AG04449 (cell line): ENCODE data around the gene LRRN4.

Experiments
- CTCF ChIA-PET: fragments of 350-600 bp; formaldehyde crosslinking; extraction: SDS; loops from one replicate; lab custom pipeline; 2021; ENCODE audit warnings: antibody characterized with exemption; lab: Yijun Ruan, JAX
- POLR2A ChIA-PET: fragments of 400-600, 350-600 bp; formaldehyde crosslinking; extraction: SDS; loops from one replicate; lab custom pipeline; 2020; ENCODE audit warnings: antibody characterized with exemption, inconsistent platforms; lab: Yijun Ruan, JAX
- DNase-seq: peaks from one replicate; pipeline ENCODE4 v3.0.0-alpha.2; 2010; ENCODE audit warnings: low read depth, low spot score
- H3K4me3 ChIP-seq: 2 replicates; pipeline ENCODE4 v1.5.1; 2011; ENCODE audit warnings: low read depth, mild to moderate bottlenecking, control low read depth, low read length
- CTCF ChIP-seq: IDR thresholded peaks from one replicate; pipeline ENCODE4 v1.5.1; 2011; ENCODE audit warnings: mild to moderate bottlenecking, moderate library complexity, low read length, control low read depth, inconsistent platforms; ENCODE audit not compliant: insufficient read depth; ENCODE audit errors: missing control alignments

Gene LRRN4

GRCh38 chr20:6069669-6070068 lies 15.8 kb upstream of the LRRN4 start:
- DNase-seq = no peak
- ChIA-PET CTCF (interaction anchor here (1.2 to 1.6 kb wide), 2 partner anchors 7 to 541 kb away, joined by 3 to 5 read pairs; no protein-coding TSS in a partner anchor), POLR2A (no interaction called here)
- TF ChIP-seq CTCF = no peak
- no peak overlapping the region for H3K4me3 ChIP-seq

GRCh38 chr20:6067763-6068318 lies 14.0 kb upstream of the LRRN4 start:
- no peak overlapping the region for H3K4me3 ChIP-seq
- DNase-seq = no peak
- TF ChIP-seq CTCF = no peak
- ChIA-PET CTCF (interaction anchor here (1.7 kb wide), 1 partner anchor 9 kb away, joined by 15 read pairs; no protein-coding TSS in a partner anchor), POLR2A (no interaction called here)

- POLR2A ChIA-PET = no interaction called here
These were observed 12.7 kb upstream of the LRRN4 start for GRCh38 chr20:6066582-6066981.

GRCh38 chr20:6061544-6061943 lies 7.7 kb upstream of the LRRN4 start:
- TF ChIP-seq CTCF = no peak
- H3K4me3 ChIP-seq = no peak overlapping the region
- ChIA-PET POLR2A (no interaction called here), CTCF (interaction anchor here (3.2 kb wide), 1 partner anchor 12 kb away, joined by 15 read pairs; no protein-coding TSS in a partner anchor)
- no peak for DNase-seq

More at GRCh38 chr20:6066582-6066981, 12.7 kb upstream of the LRRN4 start:
- CTCF ChIA-PET = interaction anchor here (0.5 to 1.7 kb wide), 2 partner anchors 9 to 10 kb away, joined by 3 to 15 read pairs; no protein-coding TSS in a partner anchor
- no peak for DNase-seq
- no peak for TF ChIP-seq CTCF
- no peak overlapping the region for H3K4me3 ChIP-seq

- TF ChIP-seq CTCF = no peak
- CTCF ChIA-PET = interaction anchor here (0.6 to 5.0 kb wide), 2 partner anchors 13 to 81 kb away, joined by 3 to 39 read pairs; no protein-coding TSS in a partner anchor
- no peak overlapping the region for H3K4me3 ChIP-seq
- POLR2A ChIA-PET = no interaction called here
- no peak for DNase-seq
These were observed 6.4 kb upstream of the LRRN4 start for GRCh38 chr20:6060213-6060612.

- no peak for TF ChIP-seq CTCF
- no peak overlapping the region for H3K4me3 ChIP-seq
- POLR2A ChIA-PET = no interaction called here
- CTCF ChIA-PET = interaction anchor here (1.2 to 5.0 kb wide), 2 partner anchors 15 to 18 kb away, joined by 3 to 39 read pairs; no protein-coding TSS in a partner anchor
- no peak for DNase-seq
These were observed 4.9 kb upstream of the LRRN4 start for GRCh38 chr20:6058684-6059295.
